Neural progenitor cell (in vitro differentiated cells): ENCODE results near the gene OSBPL8.

Experiments used
- EZH2 ChIP-seq: fragments of 200-600 bp; sonication (generic); IDR thresholded peaks from 2 replicates; pipeline ENCODE4 v1.6.1; 2017; ENCODE audit warnings: antibody characterized with exemption, mild to moderate bottlenecking, moderate library complexity
- EZH2phosphoT487 ChIP-seq: fragments of 200-600 bp; sonication (generic); IDR thresholded peaks from 2 replicates; pipeline ENCODE4 v1.6.1; 2017; ENCODE audit warnings: antibody characterized with exemption
- TF ChIP-seq, protein P1 (sequence below): fragments of 200-600 bp; sonication (generic); IDR thresholded peaks from 2 replicates; pipeline ENCODE4 v1.5.1; 2017; ENCODE audit warnings: antibody characterized with exemption, mild to moderate bottlenecking

DNA sequence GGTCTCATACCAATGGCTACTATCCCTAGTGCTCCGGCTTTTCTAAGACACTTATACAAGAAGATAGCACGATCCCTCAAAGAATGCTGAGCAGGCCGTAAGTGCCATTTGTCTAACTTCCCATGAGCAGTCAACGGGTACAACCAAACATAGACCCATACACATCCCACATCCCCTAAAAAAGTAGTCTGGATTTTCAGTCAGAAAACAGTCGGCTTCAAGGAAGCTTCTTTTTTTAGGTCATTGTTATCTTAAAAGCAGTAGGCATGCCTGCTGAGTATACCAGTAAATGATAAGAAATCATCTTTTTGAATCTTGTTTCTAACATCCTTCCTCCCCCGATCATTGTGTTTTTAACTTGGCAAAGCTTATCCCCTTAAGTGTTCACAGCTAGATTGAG, 19.8 kb downstream of the OSBPL8 start:
- TF ChIP-seq EZH2 = no peak
- TF ChIP-seq, protein P1, sequence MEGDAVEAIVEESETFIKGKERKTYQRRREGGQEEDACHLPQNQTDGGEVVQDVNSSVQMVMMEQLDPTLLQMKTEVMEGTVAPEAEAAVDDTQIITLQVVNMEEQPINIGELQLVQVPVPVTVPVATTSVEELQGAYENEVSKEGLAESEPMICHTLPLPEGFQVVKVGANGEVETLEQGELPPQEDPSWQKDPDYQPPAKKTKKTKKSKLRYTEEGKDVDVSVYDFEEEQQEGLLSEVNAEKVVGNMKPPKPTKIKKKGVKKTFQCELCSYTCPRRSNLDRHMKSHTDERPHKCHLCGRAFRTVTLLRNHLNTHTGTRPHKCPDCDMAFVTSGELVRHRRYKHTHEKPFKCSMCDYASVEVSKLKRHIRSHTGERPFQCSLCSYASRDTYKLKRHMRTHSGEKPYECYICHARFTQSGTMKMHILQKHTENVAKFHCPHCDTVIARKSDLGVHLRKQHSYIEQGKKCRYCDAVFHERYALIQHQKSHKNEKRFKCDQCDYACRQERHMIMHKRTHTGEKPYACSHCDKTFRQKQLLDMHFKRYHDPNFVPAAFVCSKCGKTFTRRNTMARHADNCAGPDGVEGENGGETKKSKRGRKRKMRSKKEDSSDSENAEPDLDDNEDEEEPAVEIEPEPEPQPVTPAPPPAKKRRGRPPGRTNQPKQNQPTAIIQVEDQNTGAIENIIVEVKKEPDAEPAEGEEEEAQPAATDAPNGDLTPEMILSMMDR = no peak
- TF ChIP-seq EZH2phosphoT487 = no peak
